ENCODE results near the gene APBA2.
"Not testable (repeated sequence)": the region's sequence is repeated elsewhere in the genome, so short reads cannot be mapped to it uniquely, and the experiment has no call there.

The APBA2 gene

DNA sequence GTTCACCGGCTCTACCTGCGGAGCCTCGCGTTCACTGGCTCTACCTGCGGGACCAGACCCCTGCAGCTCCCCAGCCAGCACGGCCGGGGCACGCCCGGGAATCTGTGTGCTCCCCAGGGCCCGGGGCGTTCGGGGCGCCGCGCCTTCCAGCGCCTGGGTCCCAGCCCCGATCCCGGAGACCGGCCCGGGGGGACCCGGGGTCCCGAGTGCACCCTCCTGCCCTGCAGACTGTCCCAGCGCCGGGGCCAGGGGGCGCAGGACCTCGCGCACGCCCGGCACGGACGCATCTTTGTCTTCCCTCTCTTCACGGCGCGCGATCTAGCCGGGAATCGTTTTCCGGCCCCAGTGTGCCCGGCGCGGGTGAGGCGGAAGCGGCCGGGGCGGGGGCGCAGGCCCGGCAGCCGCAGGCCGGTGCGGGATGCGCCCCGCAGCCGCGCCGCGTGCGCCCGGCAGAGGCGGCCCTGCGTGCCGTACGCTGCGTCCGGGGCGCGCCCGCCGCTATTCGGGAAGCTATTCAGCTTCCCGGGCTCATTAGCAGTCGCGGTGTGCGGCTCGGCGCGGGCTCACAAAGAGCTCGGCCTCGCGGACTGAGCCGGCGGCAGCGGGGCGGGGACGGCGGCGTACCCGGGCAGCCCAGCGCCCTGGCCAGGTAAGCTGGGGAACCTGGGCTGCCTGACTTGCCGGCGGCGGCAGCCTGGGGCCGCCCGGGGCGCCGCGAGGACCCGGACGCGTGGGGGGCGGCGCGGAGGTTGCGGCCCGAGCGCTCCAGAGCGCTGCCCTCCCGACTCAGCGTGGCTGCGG, at the start of gene APBA2:
Gene APBA2, plus strand, starts transcription at position 345 of the 801 bp plus-strand sequence. CDS start 167,911 bp downstream, outside the sequence.
- peak; percentile 12 to 15 for DNase-seq (ENCODE audit: low read depth in 2 of 2)

DNA sequence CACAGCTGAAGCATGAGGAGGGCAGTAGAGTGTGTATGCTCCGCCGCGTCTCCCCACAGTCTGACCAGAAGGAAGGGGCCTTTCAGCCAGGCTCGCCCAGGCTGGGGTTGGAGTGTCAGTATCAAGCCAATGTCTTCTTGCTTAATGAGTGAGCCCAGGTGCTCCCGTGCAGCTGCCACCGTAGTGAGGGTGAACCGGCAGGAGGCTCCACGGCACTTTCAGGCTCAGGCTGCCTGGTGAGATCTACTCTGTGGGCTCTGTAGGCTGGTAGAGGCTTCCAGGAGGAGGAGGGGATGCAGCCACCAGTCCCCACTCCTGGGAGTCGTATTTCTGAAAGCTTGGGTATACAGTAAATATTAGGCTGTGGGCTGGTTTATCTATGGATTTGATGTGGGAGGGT, 45.5 kb upstream of the APBA2 start:
- DNase-seq (ENCODE audit: low read depth in 2 of 2): not testable (repeated sequence)

DNA sequence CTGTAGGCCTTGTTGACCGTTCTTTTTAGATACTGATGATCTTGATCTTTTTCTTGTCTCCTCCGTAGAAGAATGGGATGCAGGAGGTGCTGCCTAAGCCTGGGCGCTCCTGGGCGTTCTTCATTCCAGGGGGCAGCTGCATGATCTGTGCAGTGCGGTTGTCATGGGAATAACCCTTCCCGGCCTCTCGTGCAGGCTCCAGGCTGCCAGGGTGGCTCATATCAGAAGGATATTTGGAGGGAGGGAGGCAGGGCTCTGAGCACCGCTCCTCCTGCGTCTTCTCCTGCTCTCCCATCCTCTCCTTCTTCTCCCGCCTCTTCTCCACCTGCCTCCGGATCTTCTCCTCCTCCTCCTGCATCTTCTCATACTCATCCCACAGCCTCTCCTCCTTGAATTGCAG, 43.6 kb upstream of the APBA2 start:
- not testable (repeated sequence) for DNase-seq (ENCODE audit: low read depth in 2 of 2)

DNA sequence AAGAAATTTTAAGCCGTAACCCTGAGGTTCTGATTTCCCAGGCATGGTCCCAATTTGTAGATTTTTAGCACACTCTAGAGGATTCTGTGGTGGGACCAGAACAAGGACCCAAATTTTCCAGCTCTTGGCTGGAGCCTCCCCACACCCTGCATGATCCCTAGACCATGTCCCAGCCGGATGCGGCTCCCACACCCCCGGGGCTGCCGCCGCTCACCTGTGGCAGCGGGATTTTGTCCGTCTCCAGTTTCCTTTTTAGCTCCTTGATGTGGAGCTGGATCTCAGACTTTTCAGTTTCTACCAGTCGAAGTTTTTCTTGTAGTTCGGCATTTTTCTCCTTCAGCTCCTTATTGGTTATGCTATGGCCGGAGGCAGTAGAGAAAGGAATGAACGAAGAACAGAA, 42.3 kb upstream of the APBA2 start:
- not testable (repeated sequence) for DNase-seq (ENCODE audit: low read depth in 2 of 2)

DNA sequence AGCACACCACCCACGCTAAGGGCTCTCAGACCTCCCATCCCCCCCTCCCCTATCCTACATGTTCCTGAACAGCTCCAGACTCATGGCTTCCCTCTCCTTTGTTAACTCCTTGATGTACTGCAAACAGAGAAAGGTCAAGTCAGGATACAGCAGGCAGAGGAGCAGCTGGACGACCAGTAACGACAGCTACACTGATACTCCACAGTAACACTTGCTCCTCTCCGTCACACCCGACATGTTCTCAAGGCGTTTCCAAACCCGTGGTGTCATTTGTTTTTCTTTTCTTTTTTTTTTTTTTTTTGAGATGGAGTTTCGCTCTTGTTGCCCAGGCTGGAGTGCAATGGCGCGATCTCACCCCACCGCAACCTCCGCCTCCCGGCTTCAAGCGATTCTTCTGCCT, 41.6 kb upstream of the APBA2 start:
- DNase-seq (ENCODE audit: low read depth in 2 of 2): not testable (repeated sequence)

DNA sequence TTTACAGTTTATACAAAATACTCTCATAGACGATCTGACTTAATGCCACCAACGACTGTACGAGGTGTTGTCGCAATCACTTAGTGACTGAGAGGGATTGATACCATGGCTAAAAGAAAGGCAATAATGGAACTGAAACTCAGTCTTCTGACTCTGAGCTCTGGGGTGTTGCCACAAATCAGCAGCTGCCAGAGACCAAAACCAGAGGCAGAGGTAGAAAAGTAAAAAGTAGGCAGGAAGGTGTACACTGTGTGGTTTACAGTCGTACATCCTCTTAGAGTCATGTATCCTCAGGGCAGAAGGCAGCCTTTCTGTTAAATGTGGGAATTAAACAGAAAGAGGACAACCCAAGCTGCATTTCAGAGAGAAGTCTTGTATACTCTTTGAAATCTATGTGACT, 38.5 kb upstream of the APBA2 start:
- not testable (repeated sequence) for DNase-seq (ENCODE audit: low read depth in 2 of 2)

DNA sequence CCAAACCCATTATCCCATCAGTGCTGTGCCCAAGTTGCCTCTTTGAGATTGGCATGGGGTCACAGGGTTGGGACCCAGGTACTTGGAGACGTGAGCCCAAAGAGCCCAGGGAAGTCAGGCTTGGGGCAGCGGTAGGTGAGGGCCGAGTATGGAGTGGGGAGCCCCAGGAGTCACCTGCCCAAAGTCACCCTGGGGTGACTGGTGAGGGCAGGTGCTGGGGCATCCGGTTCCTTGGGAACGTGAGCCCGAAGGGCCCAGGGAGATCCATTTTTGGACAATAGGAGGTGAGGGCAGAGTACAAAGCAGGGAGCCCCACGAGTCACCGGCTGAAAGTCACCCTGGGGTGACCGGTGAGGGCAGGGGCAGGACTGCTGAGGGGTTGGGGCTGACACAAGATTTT, 37.8 kb upstream of the APBA2 start:
- DNase-seq (ENCODE audit: low read depth in 2 of 2): not testable (repeated sequence)

DNA sequence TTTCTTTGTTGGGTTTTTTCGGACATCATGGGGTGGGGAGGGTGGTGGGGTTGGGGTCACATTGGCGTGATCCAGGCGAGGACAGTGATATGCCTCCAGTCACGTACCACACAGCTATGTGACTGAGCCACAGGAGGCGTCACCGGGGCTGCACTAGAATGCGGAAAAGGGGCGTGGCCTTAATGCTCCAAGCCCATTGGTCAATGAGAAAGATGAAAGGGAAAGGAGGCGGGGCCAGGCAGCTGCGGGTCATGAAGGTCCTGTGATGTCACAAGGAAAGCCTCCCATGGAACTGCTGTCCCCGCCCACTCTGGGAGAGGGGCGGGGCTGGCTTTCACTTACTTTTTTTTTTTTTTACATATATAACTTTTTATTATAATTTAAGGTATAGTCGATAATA, 37.3 kb upstream of the APBA2 start, which contains the start of gene GOLGA6L7:
Gene GOLGA6L7, minus strand, starts transcription at position 124 of the 400 bp plus-strand sequence. Its CDS starts 95 bp downstream, at position 29.
- not testable (repeated sequence) for DNase-seq (ENCODE audit: low read depth in 2 of 2)

DNA sequence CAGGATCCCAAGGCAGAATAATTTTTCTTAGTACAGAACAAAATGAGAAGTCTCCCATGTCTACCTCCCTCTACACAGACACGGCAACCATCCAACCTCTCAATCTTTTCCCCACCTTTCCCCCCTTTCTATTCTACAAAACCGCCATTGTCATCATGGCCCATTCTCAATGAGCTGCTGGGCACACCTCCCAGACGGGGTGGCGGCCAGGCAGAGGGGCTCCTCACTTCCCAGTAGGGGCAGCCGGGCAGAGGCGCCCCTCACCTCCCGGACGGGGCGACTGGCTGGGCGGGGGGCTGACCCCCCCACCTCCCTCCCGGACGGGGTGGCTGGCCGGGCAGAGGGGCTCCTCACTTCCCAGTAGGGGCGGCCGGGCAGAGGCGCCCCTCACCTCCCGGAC, 36.5 kb upstream of the APBA2 start:
- DNase-seq (ENCODE audit: low read depth in 2 of 2): not testable (repeated sequence)

DNA sequence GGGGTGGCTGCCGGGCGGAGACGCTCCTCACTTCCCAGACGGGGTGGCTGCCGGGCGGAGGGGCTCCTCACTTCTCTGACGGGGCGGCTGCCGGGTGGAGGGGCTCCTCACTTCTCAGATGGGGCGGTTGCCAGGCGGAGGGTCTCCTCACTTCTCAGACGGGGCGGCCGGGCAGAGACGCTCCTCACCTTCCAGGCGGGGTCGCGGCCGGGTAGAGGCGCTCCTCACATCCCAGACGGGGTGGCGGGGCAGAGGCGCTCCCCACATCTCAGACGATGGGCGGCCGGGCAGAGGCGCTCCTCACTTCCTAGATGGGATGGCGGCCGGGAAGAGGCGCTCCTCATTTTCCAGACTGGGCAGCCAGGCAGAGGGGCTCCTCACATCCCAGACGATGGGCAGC, 36.0 kb upstream of the APBA2 start:
- not testable (repeated sequence) for DNase-seq (ENCODE audit: low read depth in 2 of 2)

DNA sequence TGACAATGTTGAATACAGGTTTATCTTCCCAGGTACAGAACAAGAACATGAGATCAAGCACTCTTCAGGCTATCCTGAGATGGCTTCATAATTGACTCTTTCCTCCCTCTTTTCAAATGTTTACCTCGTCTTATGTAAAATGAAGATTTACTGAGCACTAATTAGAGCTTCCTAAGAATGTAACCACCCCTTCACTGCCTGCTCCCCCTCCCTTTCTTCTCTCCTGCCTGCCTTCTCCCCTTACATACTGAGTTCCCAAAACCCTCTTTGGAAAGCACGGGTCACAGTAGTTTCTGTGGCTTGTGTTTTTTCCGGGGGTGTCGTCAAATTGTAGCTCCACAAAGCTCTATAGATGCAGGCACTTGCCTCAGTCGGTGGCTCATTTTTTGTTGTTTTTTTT, 32.1 kb upstream of the APBA2 start:
- not testable (repeated sequence) for DNase-seq (ENCODE audit: low read depth in 2 of 2)

DNA sequence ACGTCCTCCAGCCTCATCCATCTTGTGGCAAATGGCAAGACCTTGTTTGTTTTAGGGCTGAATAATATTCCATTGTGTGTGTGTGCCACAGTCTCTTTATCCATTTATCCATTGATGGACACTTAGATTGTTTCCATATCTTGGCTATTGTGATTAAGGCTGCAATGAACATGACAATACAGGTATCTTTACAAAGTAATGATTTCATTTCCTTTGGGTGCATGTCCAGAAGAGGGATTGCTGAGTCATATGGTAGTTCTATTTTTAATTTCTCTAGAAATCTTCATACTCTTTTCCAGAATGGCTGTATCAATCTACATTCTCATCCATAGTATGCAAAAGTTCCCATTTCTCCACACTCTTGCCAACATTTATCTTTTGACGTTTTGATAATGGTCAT, 31.2 kb upstream of the APBA2 start:
- DNase-seq (ENCODE audit: low read depth in 2 of 2): not testable (repeated sequence)

DNA sequence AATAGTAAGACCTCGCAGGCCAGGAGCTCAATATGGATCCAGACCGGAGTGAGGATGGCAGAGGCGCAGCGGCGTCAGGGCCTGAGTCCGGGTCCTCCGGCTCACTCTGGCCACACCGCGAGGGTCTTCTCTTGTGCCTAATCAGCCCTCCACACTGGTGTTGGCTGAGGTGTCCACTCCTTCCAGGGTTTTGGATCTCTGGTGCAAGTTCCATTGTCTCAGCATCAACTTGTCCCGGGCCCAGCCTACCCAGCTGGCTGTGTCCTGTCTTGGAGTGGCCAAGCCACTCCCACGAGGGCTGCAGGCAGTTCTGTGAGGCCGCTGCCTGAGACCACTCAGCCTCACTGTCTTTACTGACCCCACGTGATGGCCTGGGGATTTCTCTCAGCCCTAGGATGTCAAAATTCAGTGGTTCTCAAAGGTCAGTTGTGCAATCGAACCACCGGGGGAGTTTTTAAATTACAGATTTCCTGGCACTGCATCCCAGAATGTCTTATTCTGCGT, 24.7 kb upstream of the APBA2 start:
- no peak for DNase-seq (ENCODE audit: low read depth in 2 of 2)

DNA sequence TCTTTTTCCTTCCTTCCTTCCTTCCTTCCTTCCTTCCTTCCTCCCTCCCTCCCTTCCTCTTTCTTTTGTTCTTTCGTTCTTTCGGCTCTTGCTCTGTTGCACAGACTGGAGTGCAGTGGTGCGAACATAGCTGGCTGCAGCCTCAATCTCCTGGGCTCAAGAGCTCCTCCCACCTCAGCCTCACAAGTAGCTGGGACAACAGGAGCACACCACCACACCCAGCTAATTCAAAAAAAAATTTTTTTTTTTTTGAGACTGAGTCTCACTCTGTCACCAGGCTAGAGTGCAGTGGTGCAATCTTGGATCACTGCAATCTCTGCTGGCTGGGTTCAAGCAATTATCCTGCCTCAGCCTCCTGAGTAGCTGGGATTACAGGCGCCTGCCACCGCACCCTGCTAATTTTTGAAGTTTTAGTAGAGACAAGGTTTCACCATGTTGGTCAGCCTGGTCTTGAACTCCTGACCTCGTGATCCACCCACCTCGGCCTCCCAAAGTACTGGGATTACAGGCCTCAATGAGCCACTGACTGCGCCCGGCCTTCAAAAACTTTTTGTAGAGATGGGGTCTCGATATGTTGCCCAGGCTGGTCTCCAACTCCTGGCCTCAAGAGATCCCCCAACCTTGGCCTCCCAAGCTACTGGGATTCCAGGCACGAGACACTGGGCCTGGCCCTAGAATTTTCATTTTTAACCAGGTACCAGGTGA, 24.0 kb upstream of the APBA2 start:
- DNase-seq (ENCODE audit: low read depth in 2 of 2): not testable (repeated sequence)

DNA sequence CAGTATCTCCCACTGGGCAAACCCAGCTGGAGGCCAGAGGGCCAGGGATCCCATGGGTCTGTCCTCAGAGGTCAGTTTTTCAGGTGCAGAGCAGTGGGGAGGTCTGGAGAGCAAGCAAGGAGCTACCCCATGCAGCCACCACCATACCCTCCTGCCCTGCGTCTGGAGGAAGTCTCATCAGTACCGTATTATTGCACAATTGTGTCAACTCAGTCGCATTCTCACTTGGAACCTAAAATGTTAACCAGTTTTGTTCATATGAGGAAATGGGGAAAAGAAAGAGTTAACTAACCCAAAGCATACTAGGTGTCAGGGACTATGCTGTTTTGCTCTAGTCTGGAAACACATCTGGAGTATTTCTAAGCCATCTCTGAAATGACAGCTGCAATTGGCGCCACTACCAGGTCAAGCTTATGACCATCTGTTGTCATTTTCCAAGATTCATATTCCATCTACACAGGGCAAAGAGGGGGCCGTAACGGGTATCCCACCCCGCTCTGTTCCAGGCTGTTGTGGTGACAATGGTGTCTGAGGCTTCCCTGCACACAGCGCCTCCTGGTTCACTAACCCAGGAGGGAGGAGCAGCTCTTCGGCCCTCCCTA, 16.9 kb upstream of the APBA2 start:
- DNase-seq (ENCODE audit: low read depth in 2 of 2): no peak

DNA sequence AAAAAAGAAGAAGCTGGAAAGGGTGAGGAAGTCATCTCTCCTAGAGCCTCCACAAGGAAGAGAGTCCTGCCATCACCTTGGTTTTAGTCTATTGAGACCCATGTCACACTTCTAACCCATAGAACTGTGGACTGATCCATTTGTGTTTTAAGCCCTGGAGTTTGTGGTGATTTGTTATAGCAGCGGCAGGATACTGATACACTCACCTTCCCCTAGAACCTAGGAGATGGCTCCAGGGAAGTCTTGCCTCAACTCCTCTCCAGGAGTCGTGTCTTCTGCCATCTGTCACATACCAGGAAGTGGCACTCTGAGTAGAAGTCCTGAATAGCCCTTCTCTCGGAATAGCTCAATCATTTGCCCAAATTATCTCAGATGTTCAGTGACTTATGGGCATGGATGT, 14.6 kb upstream of the APBA2 start:
- DNase-seq (ENCODE audit: low read depth in 2 of 2): no peak

DNA sequence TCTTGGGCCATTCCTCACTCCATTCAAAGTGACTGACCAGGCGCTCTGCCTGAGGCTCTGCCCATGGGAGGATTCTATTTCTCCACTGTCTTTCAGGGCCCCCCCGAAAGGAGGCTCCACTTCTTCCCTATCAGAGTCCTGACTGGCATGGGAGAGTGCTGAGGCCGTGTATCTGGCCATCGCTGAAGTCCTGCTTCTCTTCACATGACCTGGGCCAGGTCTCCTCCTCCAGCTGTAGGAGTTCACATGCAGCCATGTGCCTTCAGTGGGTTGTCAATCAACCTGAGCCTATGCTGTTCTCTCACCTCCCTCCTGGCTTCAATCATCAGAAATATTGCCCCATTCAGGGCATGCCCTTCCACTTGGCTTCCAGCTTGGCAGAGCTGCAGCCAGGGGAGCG, 12.8 kb upstream of the APBA2 start:
- DNase-seq (ENCODE audit: low read depth in 2 of 2): no peak

DNA sequence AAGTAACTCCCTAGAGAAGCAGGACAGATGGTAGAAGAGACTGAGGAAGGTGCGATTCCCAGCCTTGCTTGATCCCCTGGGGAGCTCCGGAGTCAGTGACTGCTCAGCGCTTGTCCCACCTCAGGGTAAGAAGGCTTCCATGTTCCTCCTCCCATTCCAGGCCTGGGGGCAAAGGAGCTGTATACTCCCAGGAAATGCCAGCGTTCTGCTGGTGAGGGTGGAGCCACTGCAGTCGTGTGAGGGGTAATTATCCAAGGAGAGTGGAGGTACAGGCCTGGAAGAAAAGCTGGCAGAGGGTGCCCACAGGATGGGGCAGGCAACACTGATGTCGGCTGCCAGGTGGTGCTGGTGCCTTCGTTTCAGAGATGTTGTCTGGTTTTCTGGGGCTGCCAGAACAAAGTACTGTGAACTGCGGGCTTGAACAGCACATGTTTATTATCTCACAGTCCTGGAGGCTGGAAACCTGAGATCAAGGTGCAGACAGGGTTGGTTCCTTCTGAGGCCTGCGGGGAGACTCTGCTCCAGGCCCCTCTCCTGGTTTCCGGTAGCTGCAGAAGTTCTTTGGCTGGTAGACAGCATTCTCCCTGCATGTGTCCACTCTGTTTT, 12.1 kb upstream of the APBA2 start:
- no peak for DNase-seq (ENCODE audit: low read depth in 2 of 2)

DNA sequence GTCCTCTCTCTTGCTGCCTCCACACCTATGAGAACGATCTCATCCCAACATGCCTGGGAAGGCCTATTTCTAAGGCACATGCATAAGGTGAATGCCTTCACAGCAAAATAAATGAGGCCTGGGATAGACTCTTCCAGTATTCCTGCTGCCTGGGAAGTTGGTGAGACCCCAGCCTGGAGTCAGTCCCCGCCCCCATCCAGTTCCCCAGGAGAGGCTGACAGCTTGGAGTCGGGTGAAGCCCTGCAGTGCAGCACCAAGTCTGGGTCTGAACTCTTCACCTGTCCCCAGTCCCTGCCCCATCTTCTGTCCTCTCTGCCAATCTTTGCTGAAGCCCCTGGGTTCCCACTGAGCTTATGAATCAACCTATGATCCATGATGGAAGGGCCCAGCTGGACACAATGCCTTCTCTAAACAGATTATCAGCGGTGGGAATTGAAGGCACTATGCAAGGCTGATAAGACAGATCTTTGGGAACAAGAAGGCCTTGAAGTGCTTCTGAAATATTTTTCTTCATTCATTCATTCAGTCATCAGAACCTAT, 10.2 kb upstream of the APBA2 start:
- DNase-seq (ENCODE audit: low read depth in 2 of 2): no peak

DNA sequence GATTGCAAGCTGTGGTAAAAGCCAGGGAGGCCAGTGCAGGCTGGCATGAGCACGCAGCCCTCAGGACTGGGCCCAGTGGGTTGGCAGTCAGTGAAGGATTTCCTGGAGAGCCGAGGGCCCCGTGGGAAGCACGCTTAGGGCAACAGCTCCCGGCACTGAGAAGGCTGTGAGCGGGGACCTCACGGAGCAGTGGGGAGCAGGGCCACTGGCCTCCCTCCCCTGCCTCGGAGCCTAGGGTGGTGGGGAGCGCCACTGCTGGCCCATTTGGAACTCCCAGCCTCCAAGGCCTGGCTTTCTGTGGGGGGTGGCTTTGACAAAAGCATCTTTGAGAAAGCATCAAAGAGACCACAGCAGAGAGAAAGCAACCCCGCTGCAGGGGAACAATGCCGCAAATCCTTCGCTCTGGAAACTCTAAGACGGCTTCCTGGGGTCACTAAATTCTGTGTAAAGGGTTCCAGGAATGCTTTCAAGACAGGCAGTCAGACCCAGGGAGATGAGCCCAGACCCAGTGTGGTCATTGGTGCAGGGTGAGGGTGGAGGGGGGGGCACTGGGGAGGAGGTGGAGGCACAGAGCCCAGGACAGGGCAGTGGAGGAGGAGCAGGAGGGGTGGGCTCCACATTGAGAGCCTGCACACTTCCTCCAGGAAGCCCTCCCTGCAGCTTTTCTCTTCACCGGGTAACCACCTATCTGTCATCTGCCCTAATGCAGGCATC, 9.5 kb upstream of the APBA2 start:
- DNase-seq (ENCODE audit: low read depth in 2 of 2): no peak

DNA sequence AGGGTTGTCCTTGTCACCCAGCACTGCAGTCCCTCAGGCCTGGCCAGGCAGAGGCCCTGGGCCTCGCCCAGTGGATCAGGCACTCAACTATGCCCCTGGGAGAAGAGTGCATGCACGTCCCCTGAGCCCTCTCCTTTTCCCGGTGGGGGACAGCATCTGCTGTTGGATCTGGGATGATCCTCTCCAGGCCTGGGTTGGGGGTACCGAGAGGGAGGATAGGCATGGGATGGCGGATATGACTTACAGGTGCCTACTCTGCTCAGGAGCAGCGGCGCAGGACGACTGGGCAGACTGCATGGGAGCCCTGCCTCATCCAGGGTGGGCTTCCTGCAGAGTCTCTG, 9.0 kb upstream of the APBA2 start:
- no peak for DNase-seq (ENCODE audit: low read depth in 2 of 2)

Measured in activated CD8-positive, alpha-beta memory T cell treated with anti-CD3 and anti-CD28 coated beads for 4 hours (primary cell).